Myocyte (in vitro differentiated cells): ENCODE results near the gene BMS1. TPM values are rescaled to one million over a fixed set of nuclear protein-coding genes. Genes with fewer than 3 reads are reported as not detected.
"Not testable (repeated sequence)": the region's sequence is repeated elsewhere in the genome, so short reads cannot be mapped to it uniquely, and the experiment has no call there.

ENCODE experiments used
- DNase-seq: peaks from one replicate; pipeline ENCODE4 v3.0.0-alpha.2; 2012; ENCODE audit warnings: low read depth
- total RNA-seq: library from RNA; depleted of rRNA; stranded (reverse); fragments of >200 nt; gene quantifications from 2 replicates; pipeline ENCODE4 v1.2.3, GENCODE V29; 2014

BMS1 gene
- total RNA-seq, 1 donor from 2014 or later = 16.2 TPM

- no peak for DNase-seq
Measured at GRCh38 chr10:42795701-42796100, 13.1 kb downstream of the BMS1 start.

- no peak for DNase-seq
Measured at GRCh38 chr10:42801135-42801534, 18.5 kb downstream of the BMS1 start.

- no peak for DNase-seq
Measured at GRCh38 chr10:42802876-42803275, 20.3 kb downstream of the BMS1 start.

GRCh38 chr10:42809676-42810075 lies 27.1 kb downstream of the BMS1 start:
- DNase-seq = no peak

- no peak for DNase-seq
Measured at GRCh38 chr10:42812028-42812427, 29.4 kb downstream of the BMS1 start.

GRCh38 chr10:42813989-42814687 lies 31.5 kb downstream of the BMS1 start:
- not testable (repeated sequence) for DNase-seq

- DNase-seq = not testable (repeated sequence)
Measured at GRCh38 chr10:42816334-42816733, 33.7 kb downstream of the BMS1 start.

- DNase-seq = no peak
Measured at GRCh38 chr10:42816912-42817311, 34.3 kb downstream of the BMS1 start.

- DNase-seq = not testable (repeated sequence)
Measured at GRCh38 chr10:42817417-42817816, 34.8 kb downstream of the BMS1 start.

GRCh38 chr10:42826759-42827158 lies 44.2 kb downstream of the BMS1 start:
- DNase-seq = peak; percentile 32

- peak; percentile 3 for DNase-seq
Measured at GRCh38 chr10:42827201-42827600, 44.6 kb downstream of the BMS1 start.

GRCh38 chr10:42828391-42828790 lies 45.8 kb downstream of the BMS1 start:
- not testable (repeated sequence) for DNase-seq

- DNase-seq = no peak
Measured at GRCh38 chr10:42830237-42830636, 47.6 kb downstream of the BMS1 start.

GRCh38 chr10:42836096-42836495 lies 53.5 kb downstream of the BMS1 start:
- DNase-seq = no peak

- DNase-seq = no peak
Measured at GRCh38 chr10:42836771-42837468, 54.3 kb downstream of the BMS1 start.

- not testable (repeated sequence) for DNase-seq
Measured at GRCh38 chr10:42844810-42845209, 62.2 kb downstream of the BMS1 start.

GRCh38 chr10:42847261-42847660 lies 64.7 kb downstream of the BMS1 start:
- not testable (repeated sequence) for DNase-seq

- no peak for DNase-seq
Measured at GRCh38 chr10:42850931-42851330, 68.3 kb downstream of the BMS1 start.

- DNase-seq = no peak
Measured at GRCh38 chr10:42859256-42859655, 76.7 kb downstream of the BMS1 start.

- DNase-seq = not testable (repeated sequence)
Measured at GRCh38 chr10:42860016-42860415, 77.4 kb downstream of the BMS1 start.

GRCh38 chr10:42862801-42863200 lies 80.2 kb downstream of the BMS1 start:
- not testable (repeated sequence) for DNase-seq

- no peak for DNase-seq
Measured at GRCh38 chr10:42864575-42864974, 82.0 kb downstream of the BMS1 start.

GRCh38 chr10:42865716-42866114 lies 83.1 kb downstream of the BMS1 start:
- DNase-seq = no peak
